ENCODE measurements around the gene RGR. TPM values are rescaled to one million over a fixed set of nuclear protein-coding genes. Genes with fewer than 3 reads are reported as not detected.
A peak's percentile ranks its signal among the peaks of the same experiment; 100 is the strongest.

The RGR gene
- total RNA-seq, 1 experiment from 2014 or later: not detected

DNA sequence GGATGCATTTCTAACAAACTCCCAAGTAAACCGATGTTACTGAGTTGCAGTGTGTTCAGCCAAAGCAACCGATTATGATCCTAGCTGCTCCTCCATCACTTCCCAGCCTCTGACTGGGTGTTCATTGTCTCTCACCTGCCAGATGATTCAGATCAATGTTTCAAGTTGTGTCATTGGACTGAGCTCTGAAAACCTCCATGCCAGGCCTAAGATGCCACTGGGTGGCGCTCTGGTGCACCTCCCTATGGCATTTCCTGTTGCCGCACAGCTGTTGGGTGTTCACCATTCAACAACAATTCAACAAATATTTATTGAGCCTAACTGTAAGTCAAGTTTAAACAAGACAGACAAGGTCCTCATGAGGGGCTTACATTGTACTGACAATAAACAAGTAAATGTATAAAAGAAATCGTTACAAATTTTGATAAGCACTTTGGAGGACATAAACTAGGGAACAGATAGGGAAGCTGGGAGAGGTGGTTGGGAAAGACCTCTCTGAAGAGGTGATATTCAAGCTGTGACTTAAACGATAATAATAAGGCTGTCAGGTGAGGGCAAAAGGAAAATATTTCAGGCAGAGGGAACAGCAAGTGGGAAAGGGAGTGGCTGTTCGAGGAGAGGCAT lies 22.8 kb downstream of the RGR start:
- peak; percentile 59 for DNase-seq
- Histone ChIP-seq H2AFZ (ENCODE audit: low read length) (no peak overlapping the region), H3K27ac (ENCODE audit: low read length) (no peak overlapping the region), H3K9me3 (ENCODE audit: low read length) (no peaks in the 10 kb centered on the region), H4K20me1 (ENCODE audit: low read length) (no peaks in the 10 kb centered on the region), H3K4me3 (ENCODE audit: low read length) (no peak overlapping the region), H3K9ac (ENCODE audit: low read length) (no peak overlapping the region), H3K36me3 (ENCODE audit: low read depth, low read length) (no peaks in the 10 kb centered on the region), H3K4me1 (ENCODE audit: insufficient read depth, low read length) (peaks cover 13% of the 10 kb centered on the region; the same call in 1 of the 2 replicates), H3K4me2 (ENCODE audit: low read length) (no peak overlapping the region), H3F3A (ENCODE audit: low read length, unreplicated experiment) (no peaks in the 10 kb centered on the region), H3K79me2 (ENCODE audit: low read length) (no peaks in the 10 kb centered on the region), H3K9me2 (replicated peaks; ENCODE audit: low read length) (no peaks in the 10 kb centered on the region), H3K27me3 (ENCODE audit: low read length) (0 out of 2 replicates have a peak, but pooled peaks cover 3% of the 10 kb centered on the region)
- ATAC-seq: no peak
- TF ChIP-seq EZH2phosphoT487 (IDR thresholded peaks at IDR 0.05; ENCODE audit: borderline replicate concordance, low read length): no peak
- TF ChIP-seq, protein P1, sequence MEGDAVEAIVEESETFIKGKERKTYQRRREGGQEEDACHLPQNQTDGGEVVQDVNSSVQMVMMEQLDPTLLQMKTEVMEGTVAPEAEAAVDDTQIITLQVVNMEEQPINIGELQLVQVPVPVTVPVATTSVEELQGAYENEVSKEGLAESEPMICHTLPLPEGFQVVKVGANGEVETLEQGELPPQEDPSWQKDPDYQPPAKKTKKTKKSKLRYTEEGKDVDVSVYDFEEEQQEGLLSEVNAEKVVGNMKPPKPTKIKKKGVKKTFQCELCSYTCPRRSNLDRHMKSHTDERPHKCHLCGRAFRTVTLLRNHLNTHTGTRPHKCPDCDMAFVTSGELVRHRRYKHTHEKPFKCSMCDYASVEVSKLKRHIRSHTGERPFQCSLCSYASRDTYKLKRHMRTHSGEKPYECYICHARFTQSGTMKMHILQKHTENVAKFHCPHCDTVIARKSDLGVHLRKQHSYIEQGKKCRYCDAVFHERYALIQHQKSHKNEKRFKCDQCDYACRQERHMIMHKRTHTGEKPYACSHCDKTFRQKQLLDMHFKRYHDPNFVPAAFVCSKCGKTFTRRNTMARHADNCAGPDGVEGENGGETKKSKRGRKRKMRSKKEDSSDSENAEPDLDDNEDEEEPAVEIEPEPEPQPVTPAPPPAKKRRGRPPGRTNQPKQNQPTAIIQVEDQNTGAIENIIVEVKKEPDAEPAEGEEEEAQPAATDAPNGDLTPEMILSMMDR (conservative IDR thresholded peaks at IDR 0.05; ENCODE audit: low read depth, low read length): peak; percentile 74
- no peak for TF ChIP-seq EZH2 (IDR thresholded peaks at IDR 0.05; ENCODE audit: low read length, unreplicated experiment)
- intact Hi-C loops (cut with micrococcal nuclease): loop anchor here (5.0 kb wide), 2 partner anchors 40 to 60 kb away; partner anchors contain the start of gene CCSER2
- no TSS peak for BruUV-seq (replicated peaks)
- ChIA-PET POLR2A (ENCODE audit: unreplicated experiment) (no interaction called here), CTCF (interaction anchor here (1.1 kb wide), 1 partner anchor 270 kb away, joined by 5 read pairs; no protein-coding TSS in a partner anchor)

GRCh38 chr10:84269162-84269561 lies 24.3 kb downstream of the RGR start:
- CTCF ChIA-PET: no interaction called here
- Histone ChIP-seq H4K20me1 (ENCODE audit: low read length) (no peaks in the 10 kb centered on the region), H3K36me3 (ENCODE audit: low read depth, low read length) (no peaks in the 10 kb centered on the region), H3K27me3 (ENCODE audit: low read length) (no peaks in the 10 kb centered on the region), H3K9ac (ENCODE audit: low read length) (no peak overlapping the region), H3K4me3 (ENCODE audit: low read length) (no peak overlapping the region), H2AFZ (ENCODE audit: low read length) (no peak overlapping the region), H3K27ac (ENCODE audit: low read length) (no peak overlapping the region), H3K4me1 (ENCODE audit: insufficient read depth, low read length) (peaks cover 13% of the 10 kb centered on the region; the same call in 1 of the 2 replicates), H3K9me2 (replicated peaks; ENCODE audit: low read length) (no peaks in the 10 kb centered on the region), H3K4me2 (ENCODE audit: low read length) (no peak overlapping the region), H3K79me2 (ENCODE audit: low read length) (no peaks in the 10 kb centered on the region), H3F3A (ENCODE audit: low read length, unreplicated experiment) (no peaks in the 10 kb centered on the region), H3K9me3 (ENCODE audit: low read length) (no peaks in the 10 kb centered on the region)
- ATAC-seq (no peak), DNase-seq (no peak)
- POLR2A ChIA-PET (ENCODE audit: unreplicated experiment): no interaction called here
- intact Hi-C loops (cut with micrococcal nuclease): loop anchor here (5.0 kb wide), 2 partner anchors 38 to 58 kb away; partner anchors contain the start of gene CCSER2
- no TSS peak for BruUV-seq (replicated peaks)
- no peak for TF ChIP-seq EZH2 (IDR thresholded peaks at IDR 0.05; ENCODE audit: low read length, unreplicated experiment)
- TF ChIP-seq EZH2phosphoT487 (IDR thresholded peaks at IDR 0.05; ENCODE audit: borderline replicate concordance, low read length): no peak
- TF ChIP-seq, protein P1 (conservative IDR thresholded peaks at IDR 0.05; ENCODE audit: low read depth, low read length): no peak

DNA sequence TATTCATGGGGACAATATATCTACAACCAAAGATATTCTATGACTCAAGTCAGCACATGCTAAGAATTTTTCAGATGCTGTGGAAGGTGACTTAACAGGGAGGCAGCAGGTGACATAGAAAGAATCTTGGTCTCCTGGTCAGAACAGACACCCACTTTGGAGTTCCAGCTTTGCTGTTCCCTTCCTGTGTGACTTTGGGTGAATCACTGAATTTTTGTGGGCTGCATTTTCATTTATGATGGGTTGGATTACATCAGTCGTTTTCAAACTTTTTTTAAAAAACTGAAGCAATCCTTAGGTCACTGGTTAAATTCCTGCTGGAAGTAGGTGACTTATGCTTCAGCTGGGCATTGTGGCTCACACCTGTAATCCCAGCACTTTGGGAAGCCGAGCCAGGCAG lies 24.9 kb downstream of the RGR start:
- H3K4me1 ChIP-seq (ENCODE audit: insufficient read depth, low read length): peaks cover 13% of the 10 kb centered on the region; the same call in 1 of the 2 replicates
- ATAC-seq (peak; percentile 74), DNase-seq (peak; percentile 83)
- no peaks in the 10 kb centered on the region for H3K9me3 ChIP-seq (ENCODE audit: low read length)
- no peak overlapping the region for H3K4me3 ChIP-seq (ENCODE audit: low read length)
- no peaks in the 10 kb centered on the region for H3K27me3 ChIP-seq (ENCODE audit: low read length)
- no peaks in the 10 kb centered on the region for H4K20me1 ChIP-seq (ENCODE audit: low read length)
- no peaks in the 10 kb centered on the region for H3F3A ChIP-seq (ENCODE audit: low read length, unreplicated experiment)
- TF ChIP-seq EZH2phosphoT487 (IDR thresholded peaks at IDR 0.05; ENCODE audit: borderline replicate concordance, low read length) (no peak), EZH2 (IDR thresholded peaks at IDR 0.05; ENCODE audit: low read length, unreplicated experiment) (no peak)
- TF ChIP-seq, protein P1 (conservative IDR thresholded peaks at IDR 0.05; ENCODE audit: low read depth, low read length): no peak
- CTCF ChIA-PET: no interaction called here
- no peak overlapping the region for H3K9ac ChIP-seq (ENCODE audit: low read length)
- BruUV-seq (replicated peaks): no TSS peak
- no peak overlapping the region for H2AFZ ChIP-seq (ENCODE audit: low read length)
- H3K79me2 ChIP-seq (ENCODE audit: low read length): no peaks in the 10 kb centered on the region
- POLR2A ChIA-PET (ENCODE audit: unreplicated experiment): no interaction called here
- no peak overlapping the region for H3K27ac ChIP-seq (ENCODE audit: low read length)
- no peaks in the 10 kb centered on the region for H3K9me2 ChIP-seq (replicated peaks; ENCODE audit: low read length)
- no peak overlapping the region for H3K4me2 ChIP-seq (ENCODE audit: low read length)
- no peaks in the 10 kb centered on the region for H3K36me3 ChIP-seq (ENCODE audit: low read depth, low read length)
- intact Hi-C loops (cut with micrococcal nuclease): loop anchor here (5.0 kb wide), 2 partner anchors 38 to 58 kb away; partner anchors contain the start of gene CCSER2

All from PC-3 (cell line).